ENCODE measurements around the gene SLC7A6OS.
"Not testable (repeated sequence)": the region's sequence is repeated elsewhere in the genome, so short reads cannot be mapped to it uniquely, and the experiment has no call there.

SLC7A6OS gene

DNA sequence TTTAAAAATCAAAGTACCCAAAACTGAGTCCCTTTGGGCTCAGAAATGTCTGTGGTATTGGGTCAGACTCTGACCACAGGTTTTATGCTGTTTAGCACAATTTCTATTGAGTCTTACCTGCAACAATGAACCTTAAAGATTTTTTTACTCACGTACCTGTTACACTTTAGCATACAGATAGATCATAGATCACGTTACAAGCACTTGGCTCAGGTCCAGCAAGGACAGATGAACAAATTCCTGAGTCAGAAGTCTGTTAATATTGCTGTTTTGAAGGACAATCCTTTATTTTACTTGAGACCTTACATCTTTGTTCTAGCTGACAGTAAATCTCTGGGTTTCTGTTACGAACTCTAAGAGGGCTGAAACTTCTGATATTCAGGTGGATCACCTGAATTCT, 12.8 kb downstream of the SLC7A6OS start:
- DNase-seq = no peak

DNA sequence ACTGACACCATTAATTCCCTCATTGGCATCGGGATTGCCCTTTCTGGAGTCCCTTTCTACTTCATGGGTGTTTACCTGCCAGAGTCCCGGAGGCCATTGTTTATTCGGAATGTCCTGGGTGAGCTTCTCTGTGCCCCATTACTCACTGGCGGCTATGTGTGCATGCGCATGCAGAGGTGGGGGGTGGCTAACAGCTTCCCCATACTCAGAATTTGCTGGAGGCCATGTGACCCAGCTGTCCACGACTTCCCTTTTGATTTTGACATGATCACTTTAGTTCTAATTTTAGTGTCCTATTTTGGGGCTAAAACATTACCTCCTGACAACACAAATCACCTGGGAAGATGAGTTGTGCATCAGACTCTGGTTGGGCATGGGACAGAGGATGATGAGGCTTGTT, 14.1 kb downstream of the SLC7A6OS start:
- DNase-seq = no peak

DNA sequence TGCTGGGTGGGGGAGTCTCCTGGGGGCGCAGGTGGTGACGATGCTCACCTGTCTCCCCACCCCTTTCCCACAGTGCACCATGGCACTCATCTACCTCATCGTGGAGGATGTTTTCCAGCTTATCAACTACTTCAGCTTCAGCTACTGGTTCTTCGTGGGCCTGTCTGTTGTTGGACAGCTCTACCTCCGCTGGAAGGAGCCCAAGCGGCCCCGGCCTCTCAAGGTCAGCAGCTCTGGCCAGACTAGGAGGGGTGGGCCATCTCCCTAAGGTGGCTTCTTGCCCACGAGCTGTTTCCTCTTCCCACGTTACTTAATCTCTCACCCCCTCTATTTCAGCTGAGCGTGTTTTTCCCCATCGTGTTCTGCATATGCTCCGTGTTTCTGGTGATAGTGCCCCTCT, 14.5 kb downstream of the SLC7A6OS start:
- no peak for DNase-seq

DNA sequence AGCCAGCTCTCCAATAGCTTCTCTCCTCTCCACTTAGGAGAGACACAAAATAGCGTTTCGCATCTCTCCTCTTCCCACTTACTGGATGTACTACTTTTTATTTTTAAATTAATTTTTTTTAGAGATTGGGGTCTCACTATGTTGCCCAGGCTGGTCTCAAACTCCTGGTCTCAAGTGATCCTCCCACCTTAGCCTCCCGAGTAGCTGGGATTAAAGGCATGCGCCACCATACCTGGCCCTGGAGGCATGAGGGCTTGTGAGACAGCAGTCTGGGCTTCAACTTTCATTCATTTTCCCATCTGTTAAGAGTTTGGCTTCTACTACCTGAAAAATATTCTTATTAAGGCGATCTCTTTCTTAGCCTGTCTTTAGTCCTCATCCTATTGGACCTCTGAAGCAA, 18.3 kb downstream of the SLC7A6OS start:
- DNase-seq = no peak

DNA sequence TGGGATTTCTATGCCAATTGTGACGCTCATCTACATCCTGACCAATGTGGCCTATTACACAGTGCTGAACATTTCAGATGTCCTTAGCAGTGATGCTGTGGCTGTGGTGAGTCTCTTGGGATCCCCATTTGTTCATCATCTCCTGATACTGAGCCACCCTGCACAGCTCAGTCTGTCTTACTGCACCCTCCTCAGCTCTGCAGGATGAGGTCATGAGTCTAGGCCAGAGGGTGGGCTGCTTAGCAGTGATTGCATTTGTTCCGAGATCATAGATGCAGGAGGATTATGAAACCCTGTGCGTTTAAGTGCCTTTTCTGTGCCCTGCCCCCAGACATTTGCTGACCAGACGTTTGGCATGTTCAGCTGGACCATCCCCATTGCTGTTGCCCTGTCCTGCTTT, 19.5 kb downstream of the SLC7A6OS start:
- no peak for DNase-seq

DNA sequence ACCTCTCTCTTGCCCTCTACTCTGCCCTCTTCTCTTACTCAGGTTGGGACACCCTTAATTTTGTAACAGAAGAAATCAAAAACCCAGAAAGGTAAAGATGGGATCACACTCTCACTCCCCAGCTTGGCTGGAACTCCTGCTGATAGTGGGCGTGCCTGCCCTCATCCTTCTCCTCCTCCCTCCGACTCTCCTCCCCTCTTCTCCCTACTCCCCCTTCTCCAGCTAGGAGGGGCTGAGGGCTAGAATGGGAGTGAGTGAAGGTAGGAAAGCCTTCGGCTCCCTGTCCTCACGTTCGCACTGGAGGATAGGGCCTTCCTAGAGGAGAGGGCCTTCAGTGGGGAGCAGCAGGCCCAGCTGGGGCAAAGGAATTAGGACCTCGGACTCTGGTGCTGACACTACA, 20.3 kb downstream of the SLC7A6OS start:
- DNase-seq = no peak

DNA sequence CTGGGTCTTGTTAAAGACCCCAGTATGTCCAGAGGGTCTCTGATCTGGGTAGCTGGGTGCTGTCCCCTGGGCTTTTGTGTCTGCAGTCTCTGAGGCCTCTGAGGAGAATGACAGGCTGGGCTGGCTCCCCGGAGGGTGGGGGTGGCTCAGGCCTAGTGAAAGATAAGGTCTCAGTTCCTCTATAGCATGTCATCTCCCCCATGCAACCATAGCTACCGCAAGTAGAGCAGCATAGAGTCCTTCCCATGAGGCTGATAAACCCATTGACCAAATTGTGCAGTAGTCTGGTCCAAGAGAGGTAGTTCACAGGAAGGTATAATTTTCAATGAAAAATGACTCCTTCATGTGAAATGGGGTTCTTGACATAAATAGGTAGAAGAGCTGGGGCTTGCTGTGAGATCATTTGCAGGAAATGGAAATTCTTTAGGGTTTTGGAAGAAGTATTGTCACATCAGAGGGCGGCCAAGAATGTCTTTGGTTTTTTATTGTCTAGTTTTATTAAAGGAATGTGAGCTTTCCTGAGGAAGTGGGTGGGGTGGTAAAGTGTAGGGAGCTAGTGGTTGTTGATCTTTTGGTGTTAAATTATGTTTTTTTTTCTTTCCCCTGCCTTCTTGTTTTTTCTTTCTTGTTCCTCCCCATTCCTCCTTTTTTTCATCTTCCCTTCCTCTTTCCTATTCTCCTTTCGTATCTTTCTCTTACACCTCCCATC, 21.0 kb downstream of the SLC7A6OS start:
- peak; percentile 54 for DNase-seq

DNA sequence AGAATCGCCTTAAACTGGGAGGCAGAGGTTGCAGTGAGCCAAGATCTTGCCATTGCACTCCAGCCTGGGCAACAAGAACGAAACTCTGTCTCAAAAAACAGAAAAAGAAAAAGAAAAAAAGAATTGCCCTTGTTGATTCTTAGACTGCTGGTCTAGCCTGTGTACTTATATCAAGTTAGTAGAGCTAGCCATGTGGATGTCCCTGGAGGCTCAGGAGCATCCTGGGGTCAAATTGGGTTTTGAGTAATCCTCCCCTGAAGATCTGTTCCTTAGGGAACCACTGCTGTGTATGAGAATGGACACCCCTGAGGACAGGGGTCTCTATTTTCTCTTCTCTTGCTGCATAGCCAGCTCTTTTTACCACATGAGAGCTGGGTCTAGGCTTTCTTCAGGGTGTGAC, 21.5 kb downstream of the SLC7A6OS start:
- DNase-seq = no peak

DNA sequence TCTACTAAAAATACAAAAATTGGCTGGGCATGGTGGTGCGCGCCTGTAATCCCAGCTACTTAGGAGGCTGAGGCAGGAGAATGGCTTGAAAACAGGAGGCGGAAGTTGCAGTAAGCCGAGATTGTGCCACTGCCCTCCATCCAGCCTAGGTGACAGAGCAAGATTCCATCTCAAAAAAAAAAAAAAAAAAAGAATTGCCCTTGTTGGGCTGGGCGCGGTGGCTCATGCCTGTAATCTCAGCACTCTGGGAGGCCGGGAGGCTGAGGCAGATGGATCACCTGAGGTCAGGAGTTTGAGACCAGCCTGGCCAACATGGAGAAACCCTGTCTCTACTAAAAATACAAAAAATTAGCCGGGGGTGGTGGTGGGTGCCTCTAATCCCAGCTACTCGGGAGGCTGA, 21.9 kb downstream of the SLC7A6OS start:
- DNase-seq = not testable (repeated sequence)

DNA sequence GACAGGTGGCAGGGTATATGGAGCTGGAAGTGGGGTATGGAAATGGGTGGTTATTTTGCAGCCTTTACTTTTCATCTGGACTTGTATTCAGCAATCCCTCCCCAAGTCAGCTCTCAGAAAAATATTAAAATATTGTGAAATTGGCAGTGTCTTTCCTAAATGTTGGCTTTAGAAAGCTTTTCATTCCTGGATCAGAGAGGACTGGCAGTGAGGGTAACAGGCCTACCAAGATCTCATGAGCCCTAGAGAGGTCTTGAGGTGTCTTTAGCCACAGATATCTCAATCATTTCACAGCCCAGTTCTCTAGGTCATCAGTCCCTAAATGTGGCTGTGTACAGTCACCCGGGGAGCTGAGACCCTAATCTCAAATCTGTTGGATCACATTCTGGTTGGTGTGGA, 22.5 kb downstream of the SLC7A6OS start:
- DNase-seq = no peak

DNA sequence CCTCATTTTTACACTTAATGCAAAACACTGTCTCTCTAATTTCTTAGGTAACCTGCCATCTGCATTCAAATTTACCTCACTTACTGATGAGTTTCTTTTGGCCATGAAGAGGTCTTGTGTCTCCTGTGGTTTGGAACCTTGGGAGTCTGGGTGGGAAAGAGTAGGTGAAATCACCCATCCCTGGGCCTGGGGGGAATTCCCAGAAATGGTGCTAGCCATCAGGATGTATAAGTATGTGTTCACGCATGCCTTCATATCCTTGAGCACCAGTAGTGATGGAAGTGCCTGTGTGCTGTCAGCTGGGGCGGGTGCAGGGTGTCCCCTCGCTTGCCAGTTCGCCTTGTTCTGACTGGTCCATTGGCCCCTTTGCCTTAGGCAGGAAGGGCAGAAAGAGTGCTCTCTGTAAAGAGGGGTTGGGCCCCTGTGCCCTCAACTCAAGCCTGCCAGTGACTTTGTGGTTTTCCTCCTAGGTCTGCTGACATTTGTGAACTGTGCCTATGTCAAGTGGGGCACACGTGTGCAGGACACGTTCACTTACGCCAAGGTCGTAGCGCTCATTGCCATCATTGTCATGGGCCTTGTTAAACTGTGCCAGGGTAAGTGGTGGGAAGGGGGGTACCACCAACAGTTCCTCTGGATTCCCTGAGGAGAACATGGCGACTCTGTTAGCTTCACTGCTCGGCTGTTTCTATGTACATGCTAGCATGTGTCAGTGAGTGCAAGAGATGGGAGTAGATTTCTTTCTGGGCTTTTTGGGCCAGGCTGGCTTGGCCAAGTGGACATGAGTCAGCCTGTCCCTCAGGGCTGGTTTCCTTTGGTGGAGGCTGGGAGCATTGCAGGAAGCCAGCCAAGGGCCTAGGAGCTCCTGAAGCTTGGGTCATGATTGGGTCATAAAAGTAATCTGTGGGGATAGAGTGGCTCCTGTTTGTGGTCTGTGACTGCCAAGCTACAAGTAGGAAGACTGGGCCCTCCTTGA, 23.2 kb downstream of the SLC7A6OS start:
- DNase-seq = peak; percentile 69

DNA sequence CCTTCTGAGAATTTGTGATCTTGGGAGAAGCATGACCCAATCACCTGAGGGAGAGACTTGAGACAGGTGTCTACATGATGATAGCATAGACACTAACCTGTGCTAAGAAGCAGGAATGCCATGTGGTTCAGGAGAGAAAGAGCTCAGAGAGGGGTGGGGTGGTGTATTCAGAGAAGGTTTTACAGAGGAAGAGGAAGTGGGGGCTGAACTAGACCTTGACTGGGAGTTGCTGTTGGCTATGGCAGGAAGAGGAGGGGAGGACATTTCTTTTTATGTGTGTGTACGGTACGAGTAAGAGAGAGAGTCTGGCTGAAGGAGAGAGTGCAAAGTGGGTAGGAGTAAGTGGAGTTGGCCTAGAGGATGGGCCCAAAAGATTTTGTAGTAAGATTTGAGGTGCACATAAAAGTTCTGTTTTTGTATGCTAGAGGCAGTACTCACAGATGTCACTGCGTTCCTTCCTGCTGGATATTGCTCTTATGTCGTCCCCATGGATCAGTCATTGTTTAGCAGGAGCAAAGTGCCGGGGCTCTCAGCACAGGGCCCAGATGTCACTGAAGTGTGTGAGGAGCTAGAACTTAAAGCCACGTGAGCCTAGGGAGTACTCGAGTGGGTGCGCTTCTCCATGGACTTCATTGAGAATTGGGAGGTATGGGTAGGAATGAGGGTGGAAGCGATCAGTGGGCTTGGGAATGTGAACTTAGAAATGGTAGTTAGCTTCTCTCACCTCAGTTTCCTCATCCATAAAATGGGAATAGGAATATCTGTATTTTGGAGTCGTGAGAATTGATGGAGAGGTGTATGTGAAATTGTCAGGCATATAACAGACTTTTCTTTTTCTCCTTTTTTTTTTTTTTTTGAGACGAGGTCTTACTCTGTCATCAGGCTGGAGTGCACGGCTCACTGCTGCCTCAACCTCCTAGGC, 24.3 kb downstream of the SLC7A6OS start:
- DNase-seq = peak; percentile 70

DNA sequence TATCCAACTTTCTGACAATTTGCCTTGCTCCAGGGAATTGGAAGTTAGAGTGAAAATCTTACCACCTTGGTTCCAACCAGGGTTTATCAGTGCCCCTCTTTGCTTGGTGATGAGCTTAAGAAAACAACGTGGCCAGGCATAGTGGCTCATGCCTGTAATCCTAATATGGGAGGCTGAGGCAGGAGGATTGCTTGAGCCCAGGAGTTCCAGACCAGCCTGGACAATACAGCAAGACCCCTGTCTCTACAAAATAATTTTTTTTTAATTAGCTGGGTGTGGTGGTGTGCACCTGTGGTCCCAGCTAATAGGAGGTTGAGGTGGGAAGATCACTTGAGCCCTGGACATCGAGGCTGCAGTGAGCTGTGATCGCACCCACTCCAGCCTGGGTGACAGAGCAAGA, 25.1 kb downstream of the SLC7A6OS start:
- no peak for DNase-seq

DNA sequence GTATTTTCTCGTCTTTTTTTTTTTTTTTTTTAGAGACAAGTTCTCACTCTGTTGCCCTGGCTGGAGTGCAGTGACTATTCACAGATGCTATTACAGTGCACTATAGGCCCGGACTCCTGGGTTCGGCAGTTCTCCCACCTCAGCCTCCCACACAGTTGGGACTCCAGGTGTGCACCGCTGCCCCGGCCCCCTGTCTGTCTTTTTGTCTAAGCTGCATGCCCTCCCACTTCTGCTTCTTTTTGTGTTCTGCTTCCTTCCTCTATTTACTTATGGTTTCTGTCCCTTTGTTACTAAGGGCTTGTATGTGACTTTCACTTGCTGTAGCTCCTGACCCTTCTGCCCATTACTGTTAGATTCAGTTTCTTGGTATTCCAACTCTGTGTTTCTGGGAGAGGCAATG, 25.9 kb downstream of the SLC7A6OS start:
- DNase-seq = peak; percentile 32

DNA sequence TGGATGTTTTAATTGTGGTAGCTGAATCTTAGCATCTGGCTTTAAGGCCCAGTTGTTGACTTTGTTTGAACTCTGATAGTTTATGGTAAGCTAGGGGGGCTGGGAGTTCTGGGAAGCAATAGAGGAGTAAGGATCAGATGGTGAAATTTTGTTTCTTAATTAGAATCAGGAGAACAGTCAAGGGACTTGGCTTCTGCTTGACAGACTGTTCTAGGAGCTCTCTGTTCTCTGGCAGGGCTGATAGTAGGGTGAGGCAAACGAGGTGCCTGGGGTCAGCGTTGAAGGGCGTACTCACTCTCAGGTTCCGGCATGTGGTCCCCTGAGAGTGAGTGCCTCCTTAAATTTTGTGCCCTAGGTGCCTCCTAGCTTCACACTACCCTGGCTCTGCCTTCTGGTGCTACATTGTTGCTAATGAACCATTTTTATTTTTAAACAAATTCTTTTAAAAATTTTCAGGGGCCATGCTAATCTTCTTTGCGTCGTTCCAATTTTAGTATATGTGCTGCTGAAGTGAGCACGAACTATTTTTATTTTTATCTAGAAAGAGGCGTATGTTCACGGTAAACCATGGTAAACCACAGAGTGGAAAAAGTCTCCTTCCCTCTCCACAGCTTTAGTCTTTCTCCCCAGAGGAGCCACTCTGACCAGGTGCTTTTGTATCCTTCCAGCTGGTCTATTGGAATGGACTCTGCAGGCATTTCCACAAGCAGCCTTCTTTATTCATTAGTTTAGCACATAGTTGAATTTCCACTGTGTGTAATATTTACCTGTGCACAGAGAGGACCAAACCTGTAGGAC, 26.7 kb downstream of the SLC7A6OS start:
- DNase-seq = peak; percentile 30

DNA sequence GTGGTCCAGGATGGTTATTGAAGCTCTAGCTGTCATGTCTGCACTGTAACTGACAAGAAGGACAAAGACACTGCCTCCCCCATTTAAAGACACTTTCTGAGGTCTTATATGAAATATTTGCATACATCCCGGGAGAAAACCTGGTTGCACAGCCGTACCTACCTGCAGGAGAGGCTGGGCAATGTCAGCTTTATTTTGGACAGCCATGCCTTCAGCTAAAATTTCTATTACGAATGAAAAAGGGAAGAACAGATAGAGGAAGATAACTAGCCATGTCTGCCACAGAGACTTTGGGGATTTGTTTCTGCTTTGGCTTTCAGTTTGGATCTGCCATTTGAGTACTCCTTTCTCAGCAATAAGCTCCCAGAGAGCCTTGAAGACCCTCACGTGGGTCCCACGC, 27.4 kb downstream of the SLC7A6OS start:
- no peak for DNase-seq

DNA sequence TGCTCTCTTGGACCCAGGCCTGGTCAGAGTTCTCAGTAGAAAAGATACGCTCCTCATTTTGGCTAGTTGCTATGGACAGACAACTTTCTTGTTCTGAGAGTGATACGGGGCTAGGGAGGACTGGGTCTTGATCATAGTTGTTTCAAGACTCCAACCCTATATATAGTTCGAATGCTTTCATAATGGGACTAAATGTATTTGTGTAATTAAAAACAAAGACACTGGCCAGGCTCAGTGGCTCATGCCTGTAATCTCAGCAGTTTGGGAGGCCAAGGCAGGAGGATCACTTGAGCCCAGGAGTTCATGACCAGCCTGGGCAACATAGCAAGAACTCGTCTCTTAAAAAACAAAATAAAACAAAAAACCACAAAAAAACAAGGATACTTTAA, 28.7 kb downstream of the SLC7A6OS start:
- no peak for DNase-seq

DNA sequence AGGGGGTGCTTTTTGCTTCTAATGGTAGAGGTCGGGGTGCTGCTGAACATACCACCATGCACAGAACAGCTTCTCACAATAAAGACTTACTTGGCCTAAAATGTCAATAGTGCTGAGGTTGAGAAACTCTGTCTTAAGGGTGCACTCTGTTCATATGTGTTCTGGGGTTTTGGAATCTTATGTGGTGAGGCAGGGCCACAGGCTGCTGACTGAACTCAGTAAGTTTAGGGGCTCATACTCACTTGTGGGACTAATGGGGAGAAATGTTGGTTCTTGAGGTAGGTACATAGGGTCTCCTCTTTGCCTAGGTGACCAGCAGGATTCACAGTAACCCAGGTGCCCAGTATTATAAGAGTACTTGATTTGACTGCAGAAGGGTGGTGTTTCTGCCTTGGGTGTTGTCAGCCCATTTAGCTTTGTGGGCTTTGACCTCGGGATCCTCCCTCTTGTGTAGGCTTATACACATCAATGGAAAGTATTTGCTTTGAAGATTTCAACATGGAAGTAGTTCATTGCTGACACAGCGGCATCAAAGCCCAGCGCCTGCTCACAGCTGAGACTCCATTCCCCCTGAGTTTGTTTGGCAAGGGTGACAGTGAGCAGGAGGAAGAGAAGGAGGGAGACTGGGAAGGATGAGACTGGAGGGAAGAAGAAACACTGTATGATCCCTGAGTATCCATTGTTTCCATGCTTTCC, 29.2 kb downstream of the SLC7A6OS start:
- DNase-seq = peak; percentile 39

DNA sequence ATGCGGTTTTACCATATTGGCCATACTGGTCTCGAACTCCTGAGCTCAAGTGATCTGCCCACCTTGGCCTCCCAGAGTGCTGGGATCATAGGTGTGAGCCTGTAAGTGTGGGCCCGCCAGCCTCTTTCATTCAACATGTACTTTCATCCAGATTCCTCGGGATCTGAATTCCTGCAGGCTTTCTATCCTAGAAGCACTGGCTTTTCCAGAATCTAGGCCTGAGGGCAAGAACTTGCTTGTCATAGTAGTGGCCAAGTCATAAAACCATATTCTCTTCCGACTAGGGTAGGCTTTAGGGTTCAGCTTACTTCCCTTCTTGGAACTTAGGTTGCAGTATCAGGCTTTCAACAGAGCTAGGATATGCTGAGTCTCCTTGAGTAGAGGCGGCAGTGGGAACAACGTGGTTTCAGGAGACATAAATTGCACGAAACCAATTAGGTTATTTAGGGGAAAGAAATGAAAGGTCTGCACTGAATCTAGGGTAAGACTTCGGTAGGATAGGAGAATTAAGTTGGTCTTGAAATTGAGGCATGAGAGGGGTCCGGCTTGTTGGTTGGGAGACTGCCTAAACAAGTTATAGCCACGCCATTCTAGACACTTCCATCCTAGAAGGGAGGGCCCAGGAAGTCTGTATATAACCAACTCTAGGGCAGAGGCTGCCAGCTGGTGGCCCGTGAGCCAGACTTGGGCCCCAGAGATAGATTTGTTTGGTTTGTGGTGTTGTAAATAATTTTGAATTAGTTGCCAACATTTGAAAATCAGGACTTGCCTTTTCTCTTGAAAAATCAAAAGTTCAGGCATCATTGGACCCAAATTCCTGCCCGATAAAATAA, 30.8 kb downstream of the SLC7A6OS start:
- no peak for DNase-seq

DNA sequence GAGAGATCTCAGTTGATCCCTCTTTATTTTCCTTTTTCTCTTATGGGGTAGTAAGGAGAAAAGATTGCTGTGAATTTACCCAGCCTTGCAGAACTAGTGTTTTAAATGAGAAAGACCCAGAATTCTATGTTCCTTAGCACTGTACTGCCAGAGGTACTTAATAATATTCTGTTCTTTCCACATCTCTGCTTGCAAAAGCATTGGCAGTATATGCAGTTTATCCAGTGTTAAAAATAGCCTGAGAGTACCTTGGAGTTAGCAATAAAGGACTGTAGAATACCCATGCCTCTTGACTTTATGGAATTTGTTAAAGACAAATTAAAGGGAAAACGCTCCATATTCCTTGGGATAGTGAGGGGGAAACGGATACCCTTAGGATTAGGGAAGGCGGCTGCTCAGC, 34.5 kb downstream of the SLC7A6OS start:
- no peak for DNase-seq
